K562 (cell line): ENCODE results near the gene CERS6. TPM values are rescaled to one million over a fixed set of nuclear protein-coding genes. Genes with fewer than 3 reads are reported as not detected.

Experiments used
- ATAC-seq: fragments of 200-7000 bp; cut with Tn5 transposase; 3 replicates; pipeline ENCODE4 v1.9.1; 2020; ENCODE audit warnings: moderate library complexity
- BruUV-seq: library from RNA; stranded (reverse); fragments of 400-500 nt; replicated peaks from 2 replicates; lab custom pipeline; 2021; lab: Mats Ljungman, UMichigan
- CTCF ChIA-PET: fragments of 300-600 bp; formaldehyde crosslinking; extraction: SDS; loops from one replicate; lab custom pipeline; 2021; ENCODE audit warnings: low intra/inter-chr PET ratio; lab: Yijun Ruan, JAX
- POLR2A ChIA-PET: fragments of 300-600, 350-650 bp; sonication (Branson Sonifier 250); formaldehyde crosslinking; extraction: SDS; loops from one replicate; lab custom pipeline; 2021; ENCODE audit warnings: antibody characterized with exemption, inconsistent platforms; lab: Yijun Ruan, JAX
- DNase-seq, 4 experiments: peaks; one replicate each; pipeline versions ENCODE4 v3.0.0 to v3.0.0-alpha.2; 2011 to 2018; ENCODE audit warnings: low spot score in 3 of 4, mixed read lengths in 3 of 4; ENCODE audit errors: extremely low read depth in 1 of 4
- FAIRE-seq: peaks from 2 replicates; lab custom pipeline; 2011; peaks lifted over from hg19 to GRCh38; lab: Jason Lieb, UNC
- H2AFZ ChIP-seq: 2 replicates; pipeline ENCODE4 v1.6.0; 2011; ENCODE audit warnings: low read depth, low read length, control low read depth, inconsistent platforms
- H3K27ac ChIP-seq: fragments of 200-600 bp; 3 replicates; pipeline ENCODE4 v1.8.0; 2011; ENCODE audit warnings: low read depth, mild to moderate bottlenecking, control low read depth, inconsistent platforms, low read length, moderate library complexity, mixed read lengths; ENCODE audit errors: extremely low read depth
- H3K27me3 ChIP-seq, 2 experiments: fragments of 300-600 bp in 1 of 2; 2 replicates in 1 of 2; 3 replicates in 1 of 2; pipeline versions ENCODE4 v1.6.0 to v1.8.0; 2011; ENCODE audit warnings: inconsistent platforms in 2 of 2, low read length in 2 of 2, mild to moderate bottlenecking in 1 of 2, mixed read lengths in 1 of 2, moderate library complexity in 1 of 2; ENCODE audit not compliant: control insufficient read depth in 2 of 2, insufficient read depth in 2 of 2
- H3K36me3 ChIP-seq: fragments of 300-600 bp; 3 replicates; pipeline ENCODE4 v1.8.0; 2011; ENCODE audit warnings: mild to moderate bottlenecking, low read length, inconsistent platforms; ENCODE audit not compliant: control insufficient read depth, insufficient read depth
- H3K4me1 ChIP-seq, 2 experiments: fragments of 200-600 bp in 1 of 2; replicated peaks in 1 of 2; 2 replicates in 1 of 2; 3 replicates in 1 of 2; pipeline versions ENCODE4 v1.5.1 to v1.8.0; 2011; ENCODE audit warnings: inconsistent platforms in 2 of 2, low read length in 2 of 2, mild to moderate bottlenecking in 1 of 2, mixed read lengths in 1 of 2, moderate library complexity in 1 of 2; ENCODE audit not compliant: control insufficient read depth in 2 of 2, insufficient read depth in 2 of 2
- H3K4me2 ChIP-seq: 2 replicates; pipeline ENCODE4 v1.6.1; 2011; ENCODE audit warnings: low read length, control low read depth, inconsistent platforms, mixed read lengths; ENCODE audit not compliant: insufficient read depth
- H3K4me3 ChIP-seq: fragments of 200-600 bp; sonication (generic), shearing (Covaris generic); 2 replicates; pipeline ENCODE4 v1.5.1; 2016; ENCODE audit warnings: control low read depth, inconsistent platforms
- H3K79me2 ChIP-seq: fragments of 200-600 bp; 3 replicates; pipeline ENCODE4 v1.8.0; 2011; ENCODE audit warnings: low read length, inconsistent platforms; ENCODE audit not compliant: control insufficient read depth, insufficient read depth
- H3K9ac ChIP-seq, 2 experiments: 2 replicates each; pipeline versions ENCODE4 v1.6.0 to v1.6.1; 2011; ENCODE audit warnings: low read depth in 2 of 2, low read length in 2 of 2, control low read depth in 1 of 2, inconsistent platforms in 1 of 2, mild to moderate bottlenecking in 1 of 2, mixed read lengths in 1 of 2; ENCODE audit not compliant: insufficient read depth in 1 of 2
- H3K9me1 ChIP-seq: one replicate; pipeline ENCODE4 v1.6.0; 2011; ENCODE audit warnings: inconsistent platforms, mild to moderate bottlenecking, low read length, moderate library complexity; ENCODE audit not compliant: control insufficient read depth, insufficient read depth
- H3K9me3 ChIP-seq: replicated peaks from 2 replicates; pipeline ENCODE4 v1.5.1; 2011; ENCODE audit warnings: low read depth, low read length, inconsistent platforms; ENCODE audit not compliant: control insufficient read depth, insufficient read depth
- H4K20me1 ChIP-seq: replicated peaks from 2 replicates; pipeline ENCODE4 v1.6.1; 2011; ENCODE audit warnings: low read length, inconsistent platforms, mixed read lengths; ENCODE audit not compliant: control insufficient read depth, insufficient read depth
- CXXC5 ChIP-seq: fragments of 250-450 bp; sonication (Bioruptor Pico); IDR thresholded peaks from 2 replicates; pipeline ENCODE4 v1.8.0; 2022; ENCODE audit warnings: inconsistent platforms, mild to moderate bottlenecking, moderate library complexity
- GTF2A2 ChIP-seq: IDR thresholded peaks from 2 replicates; pipeline ENCODE4 v1.6.1; 2016; ENCODE audit warnings: mild to moderate bottlenecking, missing genetic modification characterization, missing compliant biosample characterization
- ID3 ChIP-seq, 2 experiments: fragments of 250-450 bp in 1 of 2; fragments of 450-650 bp in 1 of 2; sonication (Bioruptor Pico) in 1 of 2; IDR thresholded peaks; 2 replicates each; pipeline versions ENCODE4 v1.6.1 to v1.8.0; 2016 to 2021; ENCODE audit warnings: mild to moderate bottlenecking in 2 of 2, moderate library complexity in 2 of 2, missing compliant biosample characterization in 1 of 2, missing genetic modification characterization in 1 of 2
- MITF ChIP-seq: IDR thresholded peaks from 2 replicates; pipeline ENCODE4 v1.6.1; 2014; ENCODE audit warnings: antibody characterized with exemption
- NCOA4 ChIP-seq: fragments of 450-650 bp; IDR thresholded peaks from 2 replicates; pipeline ENCODE4 v1.6.1; 2018; ENCODE audit warnings: mild to moderate bottlenecking; ENCODE audit not compliant: partially characterized antibody
- RFX5 ChIP-seq: IDR thresholded peaks from 2 replicates; pipeline ENCODE4 v1.6.1; 2011; ENCODE audit warnings: low read depth, mild to moderate bottlenecking, improper control_type of control experiment, low read length
- WGBS: fragments of 100-300 bp; shearing (Covaris generic); methylation state at CpG from one replicate; pipeline ENCODE4 v1.1.6; 2016; ENCODE audit warnings: low coverage, mixed read lengths; ENCODE audit not compliant: insufficient coverage; ENCODE audit errors: missing lambda C conversion rate; 5-methylcytosine and 5-hydroxymethylcytosine counted together
- in situ Hi-C: fragments of 300-500 bp; cut with MboI; formaldehyde crosslinking; loops from 4 replicates; pipeline ENCODE4 v1.15.0; 2018; ENCODE audit warnings: inconsistent platforms, mixed read lengths
- intact Hi-C: fragments of 100-400 bp; cut with micrococcal nuclease; formaldehyde crosslinking; loops from 2 replicates; pipeline ENCODE4 v1.14.2; 2022
- polyA plus RNA-seq, 8 experiments: library from polyadenylated mRNA; depleted of rRNA in 4 of 8; stranded (reverse) in 5 of 8; unstranded in 3 of 8; fragments of >200 nt; fragmentation: Nextera tagmentation in 2 of 8; fragmentation: Illumina TruSeq in 1 of 8; extraction: Ambion mirVana in 2 of 8; extraction: Trizol in 1 of 8; gene quantifications; 2 replicates each; pipeline versions ENCODE4 v1.2.1 to v1.2.3, GENCODE V29; 2011 to 2014; ENCODE audit warnings: inconsistent platforms in 1 of 8, missing spikeins in 1 of 8
- total RNA-seq, 7 experiments: library from RNA; depleted of rRNA in 6 of 7; stranded (reverse); fragments of >200 nt in 6 of 7; fragmentation: Illumina TruSeq in 2 of 7; extraction: Trizol in 2 of 7; gene quantifications; 2 replicates each; pipeline versions ENCODE4 v1.2.1 to v1.2.3, GENCODE V29; 2011 to 2021; ENCODE audit warnings: low replicate concordance in 1 of 7

The CERS6 gene
- total and polyA plus RNA-seq, 9 of the 15 experiments (the other 6 are each of a cell fraction or from before 2014, with no cell fraction given), result 1.6 to 13.6 (median 11.4) TPM

GRCh38 chr2:168726375-168726774 lies 270.3 kb downstream of the CERS6 start:
- TF ChIP-seq GTF2A2, result no peak
- no peak for TF ChIP-seq CXXC5 (CRISPR knock-in tag)
- TF ChIP-seq MITF, result no peak
- TF ChIP-seq ID3 (CRISPR knock-in tag; IDR thresholded peaks at IDR 0.05), result no peak
- TF ChIP-seq ID3 (tag; IDR thresholded peaks at IDR 0.05), result no peak
- TF ChIP-seq RFX5, result no peak
- TF ChIP-seq NCOA4, result no peak
- TF ChIP-seq, all 486 proteins: peak for 0
- FAIRE-seq (no peak), DNase-seq (no peak), ATAC-seq (no peak)
- H3K4me2 ChIP-seq, result no peak overlapping the region
- no peaks in the 10 kb centered on the region for H3K9me1 ChIP-seq
- BruUV-seq, result no TSS peak
- no peak overlapping the region for H3K4me3 ChIP-seq
- no peaks in the 10 kb centered on the region for H3K79me2 ChIP-seq
- H3K27ac ChIP-seq, result no peak overlapping the region
- H3K27me3 ChIP-seq, result no peaks in the 10 kb centered on the region
- intact Hi-C loops (no loop called here), in situ Hi-C loops (no loop called here)
- no peaks in the 10 kb centered on the region for H3K9me3 ChIP-seq
- WGBS, result 35% methylated on average over 3 of the region's 3 CpGs
- no peaks in the 10 kb centered on the region for H4K20me1 ChIP-seq
- no peak overlapping the region for H3K9ac ChIP-seq
- H3K4me1 ChIP-seq, result no peaks in the 10 kb centered on the region
- H3K36me3 ChIP-seq, result no peaks in the 10 kb centered on the region
- POLR2A ChIA-PET, result no interaction called here
- H2AFZ ChIP-seq, result no peak overlapping the region
- CTCF ChIA-PET, result no interaction called here
